ENCODE measurements around the gene LCNL1.

LCNL1 gene

DNA sequence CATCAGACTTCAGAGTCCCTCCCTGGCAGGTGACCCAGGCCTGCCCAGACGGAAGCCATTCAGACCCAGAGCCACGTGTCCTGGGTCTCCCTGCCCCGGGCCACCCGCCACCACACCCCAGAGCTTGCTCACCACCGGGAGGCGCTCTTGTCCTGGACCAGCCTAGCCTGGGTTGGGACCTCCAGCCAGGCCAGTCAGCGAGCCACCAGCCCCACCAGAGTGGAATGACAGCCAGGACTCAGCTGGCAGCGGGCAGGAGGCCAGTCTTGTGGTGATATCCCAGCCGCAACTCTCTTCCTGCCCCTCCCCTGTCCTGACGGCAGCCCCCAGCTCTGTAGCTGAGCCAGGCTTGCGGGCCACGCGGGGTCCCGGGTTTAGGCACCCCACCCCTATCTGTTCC lies 7.1 kb upstream of the LCNL1 start:
- H3K9ac ChIP-seq (ENCODE audit: low read depth in 1 of 2, low read length in 2 of 2), result no peak overlapping the region
- peaks cover 0 to 13% of the 10 kb centered on the region in 2 donors for H3K4me1 ChIP-seq (ENCODE audit: control insufficient read depth in 1 of 2, insufficient read depth in 2 of 2, low read length in 2 of 2)
- H3K4me3 ChIP-seq (ENCODE audit: low read depth in 1 of 2, low read length in 2 of 2), result no peak overlapping the region
- peaks cover 0 to 16% of the 10 kb centered on the region in 2 donors for H3K27me3 ChIP-seq (ENCODE audit: control insufficient read depth in 1 of 2, insufficient read depth in 2 of 2, low read length in 2 of 2)
- no peaks in the 10 kb centered on the region for H3K36me3 ChIP-seq (ENCODE audit: control insufficient read depth in 1 of 2, insufficient read depth in 2 of 2, low read length in 2 of 2)
- H3K27ac ChIP-seq (ENCODE audit: low read depth, low read length), result no peak overlapping the region
- H3K9me3 ChIP-seq (ENCODE audit: control insufficient read depth in 1 of 2, low read length in 2 of 2), result no peaks in the 10 kb centered on the region

DNA sequence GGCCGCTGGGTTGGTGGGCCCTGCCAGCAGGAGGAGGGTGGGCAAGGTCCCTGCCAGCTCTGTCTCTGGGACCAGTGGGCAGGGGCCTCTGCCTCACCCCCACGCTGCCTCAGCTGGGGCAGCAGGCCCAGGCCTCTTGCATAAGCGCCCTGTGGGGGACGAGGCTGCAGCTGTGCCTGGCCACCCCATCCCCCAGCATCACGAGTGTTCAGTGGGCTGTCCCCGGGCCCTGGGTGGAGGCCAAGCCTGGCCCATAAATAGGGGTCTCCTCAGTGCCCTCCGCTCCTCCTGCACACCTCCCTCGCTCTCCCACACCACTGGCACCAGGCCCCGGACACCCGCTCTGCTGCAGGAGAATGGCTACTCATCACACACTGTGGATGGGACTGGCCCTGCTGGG lies 5.6 kb upstream of the LCNL1 start, which contains the start of gene PTGDS:
Gene PTGDS, plus strand, starts transcription at position 282 of the 400 bp plus-strand sequence. Its CDS starts 75 bp downstream, at position 357.
- no peaks in the 10 kb centered on the region for H3K9me3 ChIP-seq (ENCODE audit: control insufficient read depth in 1 of 2, low read length in 2 of 2)
- no peaks in the 10 kb centered on the region for H3K36me3 ChIP-seq (ENCODE audit: control insufficient read depth in 1 of 2, insufficient read depth in 2 of 2, low read length in 2 of 2)
- peaks cover 0 to 13% of the 10 kb centered on the region in 2 donors for H3K4me1 ChIP-seq (ENCODE audit: control insufficient read depth in 1 of 2, insufficient read depth in 2 of 2, low read length in 2 of 2)
- no peak within 1 kb of the TSS for H3K9ac ChIP-seq (ENCODE audit: low read depth in 1 of 2, low read length in 2 of 2)
- peaks cover 0 to 16% of the 10 kb centered on the region in 2 donors for H3K27me3 ChIP-seq (ENCODE audit: control insufficient read depth in 1 of 2, insufficient read depth in 2 of 2, low read length in 2 of 2)
- H3K4me3 ChIP-seq (ENCODE audit: low read depth in 1 of 2, low read length in 2 of 2), result peak within 1 kb of the TSS; percentile 40 to 45
- H3K27ac ChIP-seq (ENCODE audit: low read depth, low read length), result no peak within 1 kb of the TSS

DNA sequence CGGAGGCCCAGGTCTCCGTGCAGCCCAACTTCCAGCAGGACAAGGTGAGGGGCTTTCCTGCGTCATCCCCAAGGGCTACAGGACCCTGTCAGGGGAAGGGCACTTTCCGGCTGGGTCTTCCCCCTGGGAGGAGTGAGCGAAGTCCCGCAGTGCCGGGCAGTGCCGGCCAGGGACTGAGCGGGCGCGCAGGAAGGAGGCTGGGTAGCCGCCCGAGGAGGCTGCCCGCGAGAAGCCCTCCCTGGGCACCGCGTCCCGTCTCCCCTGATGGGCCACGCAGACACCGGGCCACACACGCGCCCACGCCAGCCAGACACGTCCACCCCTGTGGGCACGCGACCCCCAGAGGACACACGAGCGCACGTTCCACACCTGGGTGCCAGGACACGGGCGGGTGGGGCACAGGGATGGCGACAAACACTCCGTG lies 5.1 kb upstream of the LCNL1 start:
- Histone ChIP-seq H3K9ac (ENCODE audit: low read depth in 1 of 2, low read length in 2 of 2) (no peak overlapping the region), H3K27ac (ENCODE audit: low read depth, low read length) (no peak overlapping the region), H3K4me1 (ENCODE audit: control insufficient read depth in 1 of 2, insufficient read depth in 2 of 2, low read length in 2 of 2) (peaks cover 0 to 13% of the 10 kb centered on the region in 2 donors), H3K36me3 (ENCODE audit: control insufficient read depth in 1 of 2, insufficient read depth in 2 of 2, low read length in 2 of 2) (no peaks in the 10 kb centered on the region), H3K4me3 (ENCODE audit: low read depth in 1 of 2, low read length in 2 of 2) (peak overlapping the region; percentile 40 to 45), H3K9me3 (ENCODE audit: control insufficient read depth in 1 of 2, low read length in 2 of 2) (no peaks in the 10 kb centered on the region), H3K27me3 (ENCODE audit: control insufficient read depth in 1 of 2, insufficient read depth in 2 of 2, low read length in 2 of 2) (peaks cover 0 to 16% of the 10 kb centered on the region in 2 donors)

DNA sequence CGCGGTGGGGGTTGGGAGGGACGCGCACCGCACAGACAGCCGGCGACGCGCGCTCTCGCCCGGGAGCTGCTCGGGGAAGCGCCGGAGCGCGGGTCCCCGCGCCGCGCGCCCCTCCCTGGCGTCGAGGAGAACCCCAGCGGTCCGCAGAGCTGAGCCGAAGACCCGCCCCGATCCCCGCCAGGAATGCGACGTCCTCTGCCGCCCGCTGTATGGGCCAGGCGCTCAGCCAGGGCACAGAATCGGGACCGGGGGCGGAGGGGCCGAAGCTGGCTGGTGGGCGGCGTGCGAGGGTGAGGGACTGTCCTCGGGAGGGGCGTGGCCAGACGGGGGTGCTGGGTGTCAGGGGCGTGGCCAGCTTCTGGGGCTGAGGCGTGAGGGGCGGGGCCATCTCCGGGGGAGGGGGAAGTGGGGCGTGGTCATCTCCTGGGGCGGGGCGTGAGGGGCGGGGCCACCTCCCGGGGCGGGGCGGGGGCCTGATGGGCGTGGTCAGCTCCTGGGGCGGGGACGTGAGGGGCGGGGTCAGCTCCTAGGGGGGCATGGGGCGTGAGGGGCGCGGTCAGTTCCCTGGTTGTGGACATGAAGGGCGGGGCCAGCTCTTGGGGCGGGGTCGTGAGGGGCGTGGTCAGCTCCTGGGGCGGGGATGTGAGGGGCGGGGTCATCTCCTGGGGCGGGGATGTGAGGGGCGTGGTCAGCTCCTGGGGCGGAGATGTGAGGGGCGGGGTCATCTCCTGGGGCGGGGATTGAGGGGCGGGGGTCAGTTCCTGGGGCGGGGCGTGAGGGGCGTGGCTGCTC lies 4.5 kb upstream of the LCNL1 start:
- Histone ChIP-seq H3K27me3 (ENCODE audit: control insufficient read depth in 1 of 2, insufficient read depth in 2 of 2, low read length in 2 of 2) (peaks cover 1 to 16% of the 10 kb centered on the region in 2 donors), H3K4me1 (ENCODE audit: control insufficient read depth in 1 of 2, insufficient read depth in 2 of 2, low read length in 2 of 2) (peaks cover 0 to 13% of the 10 kb centered on the region in 2 donors), H3K36me3 (ENCODE audit: control insufficient read depth in 1 of 2, insufficient read depth in 2 of 2, low read length in 2 of 2) (no peaks in the 10 kb centered on the region), H3K27ac (ENCODE audit: low read depth, low read length) (no peak overlapping the region), H3K9me3 (ENCODE audit: control insufficient read depth in 1 of 2, low read length in 2 of 2) (no peaks in the 10 kb centered on the region), H3K4me3 (ENCODE audit: low read depth in 1 of 2, low read length in 2 of 2) (peak overlapping the region; percentile 40 to 45), H3K9ac (ENCODE audit: low read depth in 1 of 2, low read length in 2 of 2) (no peak overlapping the region)

DNA sequence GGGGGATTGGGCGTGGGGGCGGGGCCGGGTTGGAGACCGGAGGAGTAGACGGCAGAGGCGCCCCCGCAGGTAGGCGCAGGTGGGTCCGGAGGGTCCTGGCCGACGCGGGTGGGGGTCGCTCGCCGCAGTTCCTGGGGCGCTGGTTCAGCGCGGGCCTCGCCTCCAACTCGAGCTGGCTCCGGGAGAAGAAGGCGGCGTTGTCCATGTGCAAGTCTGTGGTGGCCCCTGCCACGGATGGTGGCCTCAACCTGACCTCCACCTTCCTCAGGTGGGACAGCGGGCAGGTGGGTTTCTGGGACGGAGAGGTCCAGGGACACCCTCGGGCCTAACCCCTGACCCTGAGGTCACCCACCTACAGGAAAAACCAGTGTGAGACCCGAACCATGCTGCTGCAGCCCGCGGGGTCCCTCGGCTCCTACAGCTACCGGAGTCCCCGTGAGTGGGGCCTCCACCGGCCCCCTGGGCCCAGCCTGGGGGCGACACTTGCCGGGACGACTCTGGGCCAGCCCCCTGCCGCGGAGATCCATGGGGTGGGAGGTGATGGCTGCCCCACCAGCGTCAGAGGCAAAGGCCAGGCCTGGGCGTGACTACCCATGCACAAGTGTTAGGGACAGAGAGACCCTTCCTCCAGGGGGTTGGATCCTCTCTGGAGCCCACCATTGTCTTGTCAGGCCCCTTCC lies 3.8 kb upstream of the LCNL1 start:
- Histone ChIP-seq H3K36me3 (ENCODE audit: control insufficient read depth in 1 of 2, insufficient read depth in 2 of 2, low read length in 2 of 2) (no peaks in the 10 kb centered on the region), H3K9ac (ENCODE audit: low read depth in 1 of 2, low read length in 2 of 2) (no peak overlapping the region), H3K27me3 (ENCODE audit: control insufficient read depth in 1 of 2, insufficient read depth in 2 of 2, low read length in 2 of 2) (peaks cover 6 to 21% of the 10 kb centered on the region in 2 donors), H3K4me1 (ENCODE audit: control insufficient read depth in 1 of 2, insufficient read depth in 2 of 2, low read length in 2 of 2) (peaks cover 0 to 13% of the 10 kb centered on the region in 2 donors), H3K4me3 (ENCODE audit: low read depth in 1 of 2, low read length in 2 of 2) (no peak overlapping the region), H3K9me3 (ENCODE audit: control insufficient read depth in 1 of 2, low read length in 2 of 2) (no peaks in the 10 kb centered on the region), H3K27ac (ENCODE audit: low read depth, low read length) (no peak overlapping the region)

DNA sequence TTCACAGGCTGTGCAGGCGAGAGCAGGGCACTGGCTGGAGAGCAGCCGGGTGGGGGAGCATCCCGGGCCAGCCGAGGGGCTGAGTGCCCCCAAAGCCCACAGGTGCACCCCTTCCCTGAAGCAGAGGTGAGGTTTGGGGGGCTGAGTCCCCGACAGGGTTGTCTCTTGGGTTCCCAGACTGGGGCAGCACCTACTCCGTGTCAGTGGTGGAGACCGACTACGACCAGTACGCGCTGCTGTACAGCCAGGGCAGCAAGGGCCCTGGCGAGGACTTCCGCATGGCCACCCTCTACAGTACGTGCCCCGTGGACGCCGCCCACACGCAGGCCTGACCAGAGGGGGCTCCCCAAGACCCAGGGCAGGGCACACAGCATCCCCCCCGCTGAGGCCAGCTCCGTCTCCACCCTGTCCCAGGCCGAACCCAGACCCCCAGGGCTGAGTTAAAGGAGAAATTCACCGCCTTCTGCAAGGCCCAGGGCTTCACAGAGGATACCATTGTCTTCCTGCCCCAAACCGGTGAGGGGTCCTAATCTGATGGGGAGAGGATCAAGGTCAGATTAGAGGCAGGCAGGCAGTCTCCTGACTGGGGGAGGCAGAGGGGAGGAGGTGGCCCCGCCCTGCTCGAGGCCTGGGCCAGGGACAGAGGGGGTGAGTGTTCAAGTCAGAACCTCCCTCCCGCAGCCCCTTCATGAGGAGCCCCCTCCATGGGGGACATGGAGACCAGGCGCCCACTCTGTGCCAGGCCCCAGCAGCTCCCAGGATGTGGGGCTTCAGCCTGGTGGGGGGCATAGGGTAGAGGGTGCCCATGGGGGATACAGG lies 2.8 kb upstream of the LCNL1 start:
- H3K36me3 ChIP-seq (ENCODE audit: control insufficient read depth in 1 of 2, insufficient read depth in 2 of 2, low read length in 2 of 2), result no peaks in the 10 kb centered on the region
- no peaks in the 10 kb centered on the region for H3K9me3 ChIP-seq (ENCODE audit: control insufficient read depth in 1 of 2, low read length in 2 of 2)
- H3K27ac ChIP-seq (ENCODE audit: low read depth, low read length), result no peak overlapping the region
- no peak overlapping the region for H3K9ac ChIP-seq (ENCODE audit: low read depth in 1 of 2, low read length in 2 of 2)
- peaks cover 15 to 31% of the 10 kb centered on the region in 2 donors for H3K27me3 ChIP-seq (ENCODE audit: control insufficient read depth in 1 of 2, insufficient read depth in 2 of 2, low read length in 2 of 2)
- H3K4me1 ChIP-seq (ENCODE audit: control insufficient read depth in 1 of 2, insufficient read depth in 2 of 2, low read length in 2 of 2), result peaks cover 0 to 13% of the 10 kb centered on the region in 2 donors
- no peak overlapping the region for H3K4me3 ChIP-seq (ENCODE audit: low read depth in 1 of 2, low read length in 2 of 2)

DNA sequence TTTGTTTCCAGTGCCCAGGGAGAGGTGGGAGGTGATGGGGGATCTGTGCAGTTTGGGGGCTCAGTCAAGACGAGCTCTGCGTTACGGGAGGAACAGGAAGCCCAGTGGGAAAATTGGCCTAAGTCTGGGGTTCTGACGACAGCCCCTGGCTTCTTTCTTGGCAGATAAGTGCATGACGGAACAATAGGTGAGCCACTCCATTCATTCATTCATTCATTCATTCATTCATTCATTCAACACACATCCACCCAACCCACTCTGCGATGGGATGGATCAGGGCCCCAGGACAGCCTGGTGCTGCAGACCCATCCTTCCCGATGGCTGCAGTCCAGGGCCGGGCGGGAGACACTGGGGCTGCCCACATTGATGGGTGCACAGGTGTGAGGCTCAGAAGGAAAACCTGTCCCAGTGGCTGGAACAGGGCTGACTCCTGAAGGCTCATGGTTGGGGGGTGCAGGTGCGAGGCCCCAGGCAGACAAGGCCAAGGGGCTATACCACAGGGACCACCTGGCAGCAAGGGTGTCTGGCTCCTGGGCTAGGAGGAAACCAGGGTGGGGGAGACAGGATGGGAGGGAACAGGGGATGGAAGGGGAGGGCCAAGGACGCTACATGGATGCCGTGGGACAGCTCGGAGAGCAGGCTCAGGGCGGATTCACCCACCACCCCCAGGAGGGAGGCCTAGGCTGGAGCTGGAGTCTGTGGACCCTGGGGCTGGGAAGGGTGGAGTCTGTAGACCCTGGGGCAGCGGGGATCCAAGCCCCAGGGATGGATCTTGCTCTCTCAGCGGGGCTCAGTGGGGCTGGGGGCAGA lies 1.9 kb upstream of the LCNL1 start:
- H3K27ac ChIP-seq (ENCODE audit: low read depth, low read length), result no peak overlapping the region
- no peak overlapping the region for H3K9ac ChIP-seq (ENCODE audit: low read depth in 1 of 2, low read length in 2 of 2)
- peaks cover 18 to 31% of the 10 kb centered on the region in 2 donors for H3K27me3 ChIP-seq (ENCODE audit: control insufficient read depth in 1 of 2, insufficient read depth in 2 of 2, low read length in 2 of 2)
- H3K4me1 ChIP-seq (ENCODE audit: control insufficient read depth in 1 of 2, insufficient read depth in 2 of 2, low read length in 2 of 2), result peaks cover 0 to 11% of the 10 kb centered on the region in 2 donors
- no peaks in the 10 kb centered on the region for H3K9me3 ChIP-seq (ENCODE audit: control insufficient read depth in 1 of 2, low read length in 2 of 2)
- H3K36me3 ChIP-seq (ENCODE audit: control insufficient read depth in 1 of 2, insufficient read depth in 2 of 2, low read length in 2 of 2), result no peaks in the 10 kb centered on the region
- H3K4me3 ChIP-seq (ENCODE audit: low read depth in 1 of 2, low read length in 2 of 2), result no peak overlapping the region

DNA sequence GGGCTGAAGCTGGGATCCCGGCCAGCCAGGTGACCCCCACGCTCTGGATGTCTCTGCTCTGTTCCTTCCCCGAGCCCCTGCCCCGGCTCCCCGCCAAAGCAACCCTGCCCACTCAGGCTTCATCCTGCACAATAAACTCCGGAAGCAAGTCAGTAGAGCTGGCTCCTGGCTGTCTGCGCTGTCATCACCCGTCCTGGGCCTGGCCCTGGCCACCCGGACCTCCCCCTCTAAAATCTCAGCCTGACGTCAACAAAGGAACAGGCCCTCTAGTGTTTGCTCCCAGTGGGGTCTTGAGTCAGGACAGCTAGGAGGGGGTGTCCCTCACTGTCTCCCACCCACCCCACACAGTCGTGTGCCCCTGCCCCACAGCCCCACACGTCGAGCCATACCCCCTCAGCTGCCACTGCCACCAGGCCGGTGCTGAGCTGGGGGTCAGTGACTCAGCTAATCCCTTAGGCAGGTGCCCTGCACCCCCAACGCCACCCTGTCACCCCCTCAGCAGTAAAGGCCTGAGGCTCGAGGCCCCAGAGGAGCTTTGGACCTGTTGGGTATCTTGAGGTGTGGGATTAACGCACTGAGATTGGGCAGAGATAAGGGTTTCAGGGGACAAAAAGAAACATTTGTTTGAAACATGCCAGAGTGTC lies 1.1 kb upstream of the LCNL1 start:
- H3K4me3 ChIP-seq (ENCODE audit: low read depth in 1 of 2, low read length in 2 of 2), result no peak overlapping the region
- H3K9ac ChIP-seq (ENCODE audit: low read depth in 1 of 2, low read length in 2 of 2), result no peak overlapping the region
- peaks cover 0 to 9% of the 10 kb centered on the region in 2 donors for H3K4me1 ChIP-seq (ENCODE audit: control insufficient read depth in 1 of 2, insufficient read depth in 2 of 2, low read length in 2 of 2)
- H3K27ac ChIP-seq (ENCODE audit: low read depth, low read length), result no peak overlapping the region
- no peaks in the 10 kb centered on the region for H3K36me3 ChIP-seq (ENCODE audit: control insufficient read depth in 1 of 2, insufficient read depth in 2 of 2, low read length in 2 of 2)
- H3K9me3 ChIP-seq (ENCODE audit: control insufficient read depth in 1 of 2, low read length in 2 of 2), result no peaks in the 10 kb centered on the region
- peaks cover 18 to 29% of the 10 kb centered on the region in 2 donors for H3K27me3 ChIP-seq (ENCODE audit: control insufficient read depth in 1 of 2, insufficient read depth in 2 of 2, low read length in 2 of 2)

DNA sequence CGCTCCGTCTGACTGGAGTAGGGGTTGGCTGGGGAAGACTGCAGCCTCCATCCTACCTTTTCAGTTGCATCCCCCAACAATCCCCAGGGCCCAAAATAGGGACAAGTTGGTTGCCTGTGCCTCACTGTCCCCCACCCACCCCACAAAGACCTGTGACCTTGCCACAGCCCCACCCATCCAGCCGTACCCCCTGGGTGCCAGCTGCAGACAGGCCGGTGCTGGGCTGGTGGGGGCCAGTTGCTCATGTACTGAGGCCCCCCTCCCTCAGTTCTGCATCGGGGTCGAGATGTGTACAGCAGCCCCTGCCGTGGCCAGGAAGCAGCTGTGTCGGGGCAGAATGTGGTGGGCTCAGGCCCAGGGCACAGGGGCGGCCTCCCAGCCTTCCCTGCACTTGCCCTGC lies 374 bp downstream of the LCNL1 start:
- H3K27ac ChIP-seq (ENCODE audit: low read depth, low read length), result no peak overlapping the region
- peaks cover 0 to under 1% of the 10 kb centered on the region in 2 donors for H3K4me1 ChIP-seq (ENCODE audit: control insufficient read depth in 1 of 2, insufficient read depth in 2 of 2, low read length in 2 of 2)
- H3K4me3 ChIP-seq (ENCODE audit: low read depth in 1 of 2, low read length in 2 of 2), result no peak overlapping the region
- peaks cover 18% of the 10 kb centered on the region in 2 donors for H3K27me3 ChIP-seq (ENCODE audit: control insufficient read depth in 1 of 2, insufficient read depth in 2 of 2, low read length in 2 of 2)
- H3K9me3 ChIP-seq (ENCODE audit: control insufficient read depth in 1 of 2, low read length in 2 of 2), result no peaks in the 10 kb centered on the region
- H3K9ac ChIP-seq (ENCODE audit: low read depth in 1 of 2, low read length in 2 of 2), result no peak overlapping the region
- H3K36me3 ChIP-seq (ENCODE audit: control insufficient read depth in 1 of 2, insufficient read depth in 2 of 2, low read length in 2 of 2), result no peaks in the 10 kb centered on the region
